ENCODE data around the gene JAG1.
"Not testable (repeated sequence)": the region's sequence is repeated elsewhere in the genome, so short reads cannot be mapped to it uniquely, and the experiment has no call there.

JAG1 gene

DNA sequence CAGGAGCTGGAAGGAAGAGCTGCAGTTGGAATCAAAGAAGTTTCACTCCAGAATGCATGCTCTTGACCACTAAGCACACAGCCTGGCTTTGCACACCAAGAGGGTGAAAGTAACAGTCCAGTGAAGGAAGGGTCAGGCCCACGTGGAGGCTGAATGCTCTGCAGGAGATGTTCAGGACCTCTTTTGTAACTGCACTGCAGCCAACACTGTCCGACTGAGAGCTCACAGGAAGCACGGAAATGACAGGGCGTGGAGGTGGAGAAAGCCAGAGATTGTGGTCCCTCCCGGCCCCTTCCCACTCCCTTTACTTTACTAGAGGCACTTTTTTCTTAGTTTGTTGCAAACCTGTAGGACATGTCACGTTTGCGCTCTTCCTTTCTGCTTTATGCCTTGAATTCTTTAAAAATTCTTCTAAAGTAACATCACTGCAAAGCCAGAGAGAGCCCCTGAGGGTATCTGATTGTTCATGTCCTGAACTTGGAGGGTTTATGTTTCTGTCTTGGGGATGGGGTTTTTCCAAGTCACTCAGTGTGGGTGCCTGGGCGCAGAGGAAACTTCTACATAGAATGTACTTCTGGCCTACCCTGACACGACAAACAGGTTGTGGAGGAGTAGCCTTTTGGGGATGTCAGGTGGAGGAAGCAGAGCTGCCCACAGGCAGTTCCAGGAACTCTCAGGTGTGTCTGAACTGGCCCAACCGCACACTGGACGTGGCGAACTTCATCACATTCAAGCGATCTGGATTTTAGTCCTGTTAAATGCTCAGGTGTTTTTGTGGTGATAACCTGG lies 40.9 kb downstream of the JAG1 start:
- in situ Hi-C loops (cut with MboI; ENCODE audit: low pct_unique_long_range_greater_than_20kb, low sequenced_read_pairs) = no loop called here
- DNase-seq = no peak

DNA sequence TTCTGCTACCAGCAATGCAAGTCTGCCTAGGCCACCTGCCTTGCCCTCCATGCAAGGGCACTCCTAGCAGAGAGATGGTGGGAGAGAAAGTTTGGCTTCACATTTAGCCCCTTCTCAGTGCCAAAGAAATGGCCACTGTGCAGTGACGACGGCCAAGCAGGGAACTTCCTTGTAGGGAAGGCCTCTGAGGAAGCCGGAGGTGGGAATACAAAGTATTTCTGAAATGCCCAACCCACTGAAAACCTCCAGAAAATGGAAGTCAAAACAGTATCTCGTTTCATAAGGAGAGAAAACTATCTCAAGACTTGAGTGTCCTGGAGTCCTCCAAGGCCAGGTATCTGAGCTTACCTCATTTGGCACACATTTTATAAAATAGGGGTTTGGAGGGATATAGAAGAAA lies 42.7 kb downstream of the JAG1 start:
- DNase-seq = no peak
- in situ Hi-C loops (cut with MboI; ENCODE audit: low pct_unique_long_range_greater_than_20kb, low sequenced_read_pairs) = no loop called here

DNA sequence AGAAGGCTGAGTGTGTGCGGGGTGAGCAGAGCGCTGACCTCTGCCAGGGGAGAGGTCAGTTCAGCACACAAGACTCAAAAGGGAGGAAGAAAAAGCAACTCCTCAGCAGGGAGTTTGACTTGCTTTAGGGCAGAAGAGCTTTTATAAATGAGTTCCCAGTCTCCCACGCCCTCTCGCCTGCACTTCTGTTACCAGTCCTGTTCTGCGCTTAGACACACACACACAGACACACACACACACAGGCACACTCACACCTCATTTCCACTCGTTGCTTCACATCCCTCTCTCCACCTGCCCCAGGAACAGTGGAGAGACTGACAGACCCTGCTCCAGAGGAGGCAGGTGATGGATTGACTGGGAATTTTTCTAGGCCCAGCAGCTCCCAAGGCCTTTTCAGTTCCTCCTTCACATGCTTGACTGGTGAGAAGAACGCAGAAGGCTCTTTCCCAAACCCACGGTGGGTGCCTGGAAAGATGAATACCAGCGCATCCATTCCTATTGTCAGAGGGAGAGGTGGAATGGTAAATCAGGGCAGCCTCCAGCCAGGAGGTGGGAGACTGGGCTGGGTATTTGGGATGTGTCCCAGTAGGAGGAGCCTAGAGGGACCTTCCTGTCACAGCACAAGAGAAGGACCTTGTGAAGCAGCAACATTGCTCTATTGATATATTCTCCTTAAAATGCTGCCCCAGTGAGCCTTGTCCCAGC lies 43.7 kb downstream of the JAG1 start:
- no peak for DNase-seq
- in situ Hi-C loops (cut with MboI; ENCODE audit: low pct_unique_long_range_greater_than_20kb, low sequenced_read_pairs) = no loop called here

DNA sequence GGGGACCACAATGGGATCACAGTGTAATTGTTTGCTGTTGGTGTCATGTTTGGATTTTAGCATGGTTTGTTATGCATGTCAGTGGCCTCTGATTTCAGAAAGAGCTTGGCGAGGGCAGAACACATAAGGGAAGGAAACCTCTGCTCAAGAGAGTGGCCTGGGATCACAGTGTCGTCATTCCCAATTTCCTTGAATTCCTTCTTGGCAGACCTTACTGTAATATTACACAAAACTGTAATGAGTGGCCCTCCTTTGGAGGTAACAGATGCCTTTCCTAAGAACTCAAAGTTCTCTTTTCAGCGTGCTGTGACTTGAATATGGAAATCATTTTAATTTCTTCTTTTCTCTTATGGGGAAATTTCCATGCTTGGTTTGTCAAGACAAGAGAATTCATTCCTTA lies 46.9 kb downstream of the JAG1 start:
- DNase-seq = no peak

DNA sequence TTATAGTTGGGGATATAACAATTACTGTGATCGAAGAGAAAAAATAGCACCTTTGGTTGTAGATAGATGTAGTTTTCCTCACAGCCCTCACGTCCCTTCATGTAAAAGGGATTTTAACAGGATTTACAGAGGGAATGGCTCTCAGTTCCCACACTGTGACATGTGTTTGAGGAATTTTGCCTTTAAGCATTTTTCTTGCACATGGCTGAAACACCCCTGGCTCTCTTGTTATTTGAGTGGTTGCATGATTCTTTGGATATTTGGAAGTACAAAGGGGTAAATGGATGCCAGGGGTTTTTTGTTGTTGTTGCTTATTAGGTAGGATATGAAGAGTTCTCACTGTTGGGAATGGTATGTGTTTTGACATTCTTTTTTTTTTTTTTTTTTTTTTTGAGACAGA lies 48.2 kb downstream of the JAG1 start:
- no peak for DNase-seq
- in situ Hi-C loops (cut with MboI; ENCODE audit: low pct_unique_long_range_greater_than_20kb, low sequenced_read_pairs) = no loop called here

More for the DNA sequence above, 46.9 kb downstream of the JAG1 start:
- in situ Hi-C loops (cut with MboI; ENCODE audit: low pct_unique_long_range_greater_than_20kb, low sequenced_read_pairs) = no loop called here

DNA sequence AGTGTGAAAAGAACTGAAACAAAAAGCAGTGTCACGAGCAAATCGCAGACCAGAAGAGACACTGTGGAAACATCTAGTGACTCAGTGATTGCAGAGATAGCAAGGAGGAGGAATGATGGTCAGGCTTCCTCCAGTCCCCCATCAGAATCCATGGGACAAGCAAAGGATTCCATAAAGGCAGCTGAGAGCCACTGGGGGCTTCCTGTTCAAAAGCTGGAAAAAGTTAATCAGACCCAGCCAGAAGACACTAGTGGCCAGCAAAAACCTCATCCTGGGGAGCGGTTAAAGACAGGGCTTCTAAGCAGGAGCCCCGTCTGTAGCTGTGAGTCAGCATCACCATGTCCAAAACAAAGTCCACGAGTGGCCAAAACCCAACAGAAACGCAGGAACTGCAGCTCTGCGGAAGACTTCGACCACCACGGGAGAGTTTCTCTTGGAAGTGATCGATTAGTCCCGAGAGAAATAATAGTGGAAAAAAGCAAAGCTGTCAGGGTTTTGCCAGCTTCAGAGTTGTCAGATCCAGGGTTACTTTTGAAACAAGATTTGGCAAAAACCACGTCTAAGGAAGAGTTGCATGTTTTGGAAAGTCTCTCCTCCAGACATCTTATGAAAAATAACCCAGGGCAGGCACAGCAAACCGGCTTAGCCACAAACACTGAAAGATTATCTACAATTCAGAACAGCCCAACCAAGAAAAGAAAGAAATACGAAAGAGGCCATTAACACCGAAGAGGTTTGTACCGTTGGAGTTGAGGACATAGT lies 51.0 kb downstream of the JAG1 start:
- DNase-seq = no peak
- in situ Hi-C loops (cut with MboI; ENCODE audit: low pct_unique_long_range_greater_than_20kb, low sequenced_read_pairs) = no loop called here

DNA sequence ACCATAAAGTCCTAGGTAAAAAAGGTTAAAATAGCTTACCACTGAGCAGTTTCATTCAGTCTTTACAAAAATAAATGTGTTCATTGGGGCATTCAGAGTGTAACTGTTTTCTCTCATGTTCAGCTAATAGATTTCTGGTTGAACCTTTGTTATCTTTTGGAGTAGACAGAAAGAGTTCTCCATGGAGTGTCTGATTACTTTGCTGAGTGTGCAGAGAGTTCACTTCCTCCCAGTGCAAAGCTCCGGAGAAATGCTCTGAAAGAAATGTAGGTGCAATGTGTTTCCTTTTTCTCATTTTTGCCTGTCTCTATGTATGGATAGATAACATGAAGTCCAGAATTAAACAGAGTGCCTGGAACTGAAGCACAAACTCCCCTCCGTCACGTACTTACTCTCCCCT lies 52.6 kb downstream of the JAG1 start:
- in situ Hi-C loops (cut with MboI; ENCODE audit: low pct_unique_long_range_greater_than_20kb, low sequenced_read_pairs) = no loop called here

DNA sequence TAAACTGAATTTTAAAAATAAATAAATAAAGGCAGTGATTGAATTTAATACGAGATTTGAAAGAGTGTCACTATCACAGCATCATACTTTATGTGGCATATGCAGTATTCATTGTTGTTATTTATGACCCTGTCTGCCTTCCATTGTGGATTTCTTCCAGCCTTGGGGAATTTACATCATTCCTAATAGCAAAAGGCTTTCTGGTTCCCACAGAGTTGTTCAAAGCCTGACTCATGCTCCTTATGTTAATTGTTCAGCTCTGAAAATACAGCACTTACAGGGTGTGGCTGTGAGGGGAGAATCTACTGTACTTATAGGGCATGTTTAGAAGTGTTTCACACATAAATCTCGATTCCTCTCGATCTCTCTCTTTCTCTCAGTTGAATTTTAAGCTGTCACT lies 54.4 kb downstream of the JAG1 start:
- DNase-seq = no peak
- in situ Hi-C loops (cut with MboI; ENCODE audit: low pct_unique_long_range_greater_than_20kb, low sequenced_read_pairs) = no loop called here

More for the DNA sequence above, 52.6 kb downstream of the JAG1 start:
- no peak for DNase-seq

DNA sequence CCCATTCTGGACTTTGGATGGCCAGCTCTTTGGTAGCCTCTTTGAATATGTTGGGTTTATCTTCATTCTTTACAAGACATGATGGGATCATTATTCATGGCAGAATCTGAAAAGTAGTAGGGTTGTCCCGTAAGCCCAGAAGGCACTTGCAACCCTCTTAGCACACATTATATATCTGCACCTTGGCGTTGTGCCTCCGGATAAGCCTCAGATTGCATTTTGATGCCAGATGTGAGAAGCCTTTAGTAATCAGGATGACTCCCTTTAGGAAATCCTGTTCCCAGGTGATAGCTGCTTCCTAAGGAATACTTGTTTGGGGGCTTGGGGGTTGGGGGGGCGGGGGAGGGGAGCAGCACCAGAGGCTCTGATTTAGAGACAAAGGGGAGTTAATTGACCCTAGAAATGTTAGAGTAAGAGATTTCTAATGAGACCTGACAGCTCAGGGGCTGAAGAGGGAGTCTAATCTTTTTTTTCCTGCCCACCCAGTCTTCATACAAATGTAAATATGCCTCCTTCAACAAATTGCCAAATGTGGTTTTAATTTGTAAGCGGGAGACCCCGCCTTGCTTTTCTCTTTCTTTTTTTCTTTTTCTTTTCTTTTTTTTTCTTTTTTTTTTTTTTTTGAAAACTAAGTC lies 55.1 kb downstream of the JAG1 start:
- no peak for DNase-seq
- in situ Hi-C loops (cut with MboI; ENCODE audit: low pct_unique_long_range_greater_than_20kb, low sequenced_read_pairs) = no loop called here

DNA sequence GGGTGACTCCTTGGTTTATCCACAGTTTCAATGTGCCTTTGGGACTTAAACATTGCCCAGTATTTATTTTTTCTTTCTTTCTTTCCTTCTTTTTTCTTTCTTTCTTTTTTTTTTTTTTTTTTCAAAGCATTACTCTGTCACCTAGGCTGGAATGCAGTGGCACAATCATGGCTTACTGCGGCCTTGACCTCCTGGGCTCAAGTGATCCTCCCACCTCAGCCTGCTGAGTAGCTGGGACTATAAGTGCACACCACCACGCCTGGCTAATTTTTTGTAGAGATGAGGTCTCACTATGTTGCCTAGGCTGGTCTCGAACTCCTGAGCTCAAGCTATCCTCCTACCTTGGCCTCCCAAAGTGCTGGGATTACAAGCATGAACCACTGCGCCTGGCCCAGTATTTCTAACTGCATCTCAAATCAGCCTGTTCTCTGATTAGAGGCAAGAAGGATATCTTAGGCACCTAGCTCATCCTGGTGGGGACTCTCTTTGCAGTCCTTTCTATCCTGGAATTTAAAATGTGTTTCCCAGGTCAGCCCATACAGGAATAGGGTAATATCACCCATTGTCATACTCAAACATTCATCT lies 56.2 kb downstream of the JAG1 start:
- in situ Hi-C loops (cut with MboI; ENCODE audit: low pct_unique_long_range_greater_than_20kb, low sequenced_read_pairs); DNase-seq: not testable (repeated sequence)

DNA sequence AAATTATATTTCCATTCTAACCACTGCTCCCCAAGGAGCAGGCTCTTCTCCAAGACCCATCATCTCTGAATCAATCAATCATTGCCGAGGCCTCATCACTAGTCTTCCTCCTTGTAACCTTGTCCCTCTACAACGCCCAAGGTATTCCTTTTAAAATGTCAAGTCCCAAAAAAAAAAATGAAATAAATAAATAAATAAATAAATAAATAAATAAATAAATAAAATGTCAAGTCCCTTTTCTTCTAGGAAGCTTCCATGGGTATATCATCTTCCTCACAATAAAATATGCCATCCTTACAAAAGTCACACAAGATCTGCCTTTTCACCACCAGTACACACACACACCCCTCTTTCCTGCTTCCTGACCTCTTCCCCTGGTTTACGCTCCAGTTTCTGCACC lies 57.6 kb downstream of the JAG1 start:
- in situ Hi-C loops (cut with MboI; ENCODE audit: low pct_unique_long_range_greater_than_20kb, low sequenced_read_pairs) = no loop called here
- DNase-seq = no peak

DNA sequence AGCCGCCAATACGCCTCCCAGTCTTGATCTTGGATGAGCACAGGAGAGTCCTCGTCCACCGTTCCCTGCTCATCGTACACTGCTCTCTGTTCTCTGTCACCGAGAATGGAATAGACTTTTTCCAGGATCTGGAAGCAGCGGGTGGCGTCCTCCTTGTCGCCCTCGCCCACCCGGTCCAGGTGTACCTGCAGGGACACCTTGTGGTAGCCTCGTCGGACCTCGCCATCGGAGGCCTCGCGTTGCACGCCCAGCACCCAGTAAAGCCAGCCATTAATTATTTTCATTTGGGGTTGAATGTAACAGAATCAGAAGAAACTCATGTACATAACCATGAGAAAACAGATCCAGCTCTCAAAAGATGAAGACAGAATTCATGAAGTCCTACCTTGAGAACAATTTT lies 59.9 kb downstream of the JAG1 start:
- in situ Hi-C loops (cut with MboI; ENCODE audit: low pct_unique_long_range_greater_than_20kb, low sequenced_read_pairs) = no loop called here
- no peak for DNase-seq

DNA sequence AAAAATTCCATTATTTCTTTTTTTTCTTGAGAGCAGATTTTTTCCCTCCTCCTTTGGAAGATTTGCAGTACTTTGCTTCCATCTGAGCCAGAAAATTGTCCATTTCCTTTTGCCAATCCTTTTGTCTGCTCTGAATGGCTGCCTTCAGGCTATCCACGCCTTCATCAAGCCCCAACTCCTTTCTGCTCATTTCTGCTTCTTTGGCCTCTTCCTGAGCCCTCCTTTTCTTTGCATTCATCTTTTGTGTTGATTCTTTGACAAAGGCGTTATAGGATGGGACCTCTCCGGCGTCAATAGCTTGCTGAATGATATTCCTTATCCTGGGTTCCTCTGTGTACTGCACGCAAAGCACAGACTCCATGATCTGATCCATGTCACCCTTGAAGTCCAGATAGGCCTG lies 60.4 kb downstream of the JAG1 start:
- DNase-seq; in situ Hi-C loops (cut with MboI; ENCODE audit: low pct_unique_long_range_greater_than_20kb, low sequenced_read_pairs): not testable (repeated sequence)

DNA sequence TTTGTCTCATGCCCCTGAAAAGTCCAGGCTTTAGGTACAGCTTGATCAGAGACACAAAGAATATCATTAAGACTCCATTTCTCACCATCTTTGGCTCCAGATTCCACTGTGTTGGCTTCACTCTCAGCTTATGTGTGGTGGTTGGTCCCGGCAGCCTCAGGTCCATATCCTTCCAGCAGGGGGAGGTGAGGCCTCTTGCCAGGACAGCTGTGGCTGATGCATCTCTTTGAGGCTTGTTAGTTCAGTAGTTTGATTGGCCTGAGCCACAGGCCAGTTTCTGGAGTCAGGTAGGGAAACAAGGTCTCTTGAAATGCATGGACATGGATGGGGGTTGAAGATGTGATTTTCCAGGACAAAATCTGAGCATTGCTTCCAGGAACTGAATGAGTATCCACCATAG lies 62.4 kb downstream of the JAG1 start:
- in situ Hi-C loops (cut with MboI; ENCODE audit: low pct_unique_long_range_greater_than_20kb, low sequenced_read_pairs) = no loop called here
- DNase-seq = no peak

DNA sequence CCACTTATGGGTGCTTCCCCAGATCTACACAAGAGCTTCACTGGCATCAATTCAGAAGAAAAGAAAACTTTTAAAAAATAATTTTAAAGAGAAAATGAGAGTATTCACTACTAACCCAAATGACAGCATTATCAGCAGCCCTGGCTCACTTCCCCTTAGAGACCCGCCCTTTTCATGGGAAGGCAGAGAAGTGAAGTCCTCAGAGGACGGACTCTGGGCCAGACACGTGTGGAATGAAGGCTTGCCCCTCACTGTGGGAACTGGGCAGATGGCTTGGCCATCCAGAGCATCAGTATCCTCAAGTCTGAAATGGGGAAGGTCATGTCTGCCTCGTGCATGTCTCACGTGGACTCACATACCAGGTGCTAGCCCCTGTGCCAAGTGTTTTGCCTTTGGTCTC lies 63.5 kb downstream of the JAG1 start:
- in situ Hi-C loops (cut with MboI; ENCODE audit: low pct_unique_long_range_greater_than_20kb, low sequenced_read_pairs) = no loop called here
- DNase-seq = no peak

DNA sequence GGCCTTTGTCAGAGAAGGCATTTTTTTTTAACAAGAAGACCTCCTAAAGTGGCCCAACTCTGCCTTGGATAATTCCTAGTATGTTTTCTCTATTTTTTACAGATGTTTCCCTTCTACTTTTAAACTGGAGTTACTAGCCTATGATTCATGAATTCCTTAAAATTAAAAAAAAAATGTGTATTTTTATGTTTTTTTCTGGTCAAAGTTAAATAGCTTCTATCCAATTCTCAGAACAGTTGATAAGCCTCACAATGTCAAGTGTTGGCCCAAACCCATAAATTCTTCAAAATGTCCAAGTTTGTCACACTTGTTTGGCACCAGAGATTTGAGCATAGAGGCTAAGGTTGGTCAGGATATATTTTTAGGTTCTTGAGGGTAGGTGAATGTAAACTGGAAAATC lies 64.0 kb downstream of the JAG1 start:
- DNase-seq = no peak
- in situ Hi-C loops (cut with MboI; ENCODE audit: low pct_unique_long_range_greater_than_20kb, low sequenced_read_pairs) = no loop called here

DNA sequence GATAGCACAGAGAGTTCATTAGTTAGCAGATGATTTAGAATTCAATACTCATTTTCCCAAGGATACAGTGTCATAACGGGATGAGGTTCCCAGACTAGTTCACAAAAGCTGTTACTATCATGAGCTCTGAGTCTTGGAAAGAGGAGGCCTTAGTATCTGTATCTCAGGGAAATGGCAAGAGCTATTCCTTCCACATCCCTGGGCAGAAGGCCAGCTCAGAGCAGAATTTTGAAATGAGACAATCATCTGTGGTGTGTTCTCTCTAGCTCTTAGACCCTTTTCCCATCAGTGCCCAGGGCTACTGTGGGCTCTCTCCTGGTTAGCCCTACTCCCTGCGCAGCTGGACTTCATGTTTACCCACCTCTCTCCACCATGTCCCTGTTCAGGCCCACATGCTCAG lies 64.5 kb downstream of the JAG1 start:
- no peak for DNase-seq
- in situ Hi-C loops (cut with MboI; ENCODE audit: low pct_unique_long_range_greater_than_20kb, low sequenced_read_pairs) = no loop called here

DNA sequence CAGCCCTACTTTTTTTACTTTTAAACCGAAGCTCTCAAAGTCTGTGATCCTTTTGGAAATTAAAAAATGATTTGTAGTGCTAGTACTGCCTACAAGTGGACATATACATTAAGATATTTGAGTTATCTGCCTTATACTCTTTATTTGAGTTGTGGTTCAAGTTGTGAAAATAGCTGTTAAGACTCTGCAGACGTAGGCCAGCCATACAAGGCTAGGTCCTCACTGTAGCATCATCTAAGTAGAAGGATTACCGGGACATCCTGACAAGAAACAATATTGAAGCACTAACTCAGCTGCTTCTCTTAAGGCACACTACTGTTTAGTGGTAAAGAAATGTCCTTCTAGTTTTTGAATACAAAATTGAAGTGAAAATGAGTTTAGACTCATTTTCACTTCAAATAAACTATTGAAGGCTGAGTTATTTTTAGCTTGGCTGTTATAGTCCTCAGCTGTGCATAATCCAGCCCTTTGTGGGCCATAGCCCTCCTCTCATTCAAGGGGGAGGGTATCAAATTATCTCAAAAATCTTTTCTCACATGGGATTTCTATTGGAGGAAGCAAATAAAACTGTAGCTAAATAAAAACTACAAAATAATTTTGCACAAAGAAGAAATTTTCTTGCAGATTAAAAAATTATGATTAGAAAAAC lies 68.1 kb downstream of the JAG1 start:
- in situ Hi-C loops (cut with MboI; ENCODE audit: low pct_unique_long_range_greater_than_20kb, low sequenced_read_pairs) = no loop called here
- DNase-seq = no peak

DNA sequence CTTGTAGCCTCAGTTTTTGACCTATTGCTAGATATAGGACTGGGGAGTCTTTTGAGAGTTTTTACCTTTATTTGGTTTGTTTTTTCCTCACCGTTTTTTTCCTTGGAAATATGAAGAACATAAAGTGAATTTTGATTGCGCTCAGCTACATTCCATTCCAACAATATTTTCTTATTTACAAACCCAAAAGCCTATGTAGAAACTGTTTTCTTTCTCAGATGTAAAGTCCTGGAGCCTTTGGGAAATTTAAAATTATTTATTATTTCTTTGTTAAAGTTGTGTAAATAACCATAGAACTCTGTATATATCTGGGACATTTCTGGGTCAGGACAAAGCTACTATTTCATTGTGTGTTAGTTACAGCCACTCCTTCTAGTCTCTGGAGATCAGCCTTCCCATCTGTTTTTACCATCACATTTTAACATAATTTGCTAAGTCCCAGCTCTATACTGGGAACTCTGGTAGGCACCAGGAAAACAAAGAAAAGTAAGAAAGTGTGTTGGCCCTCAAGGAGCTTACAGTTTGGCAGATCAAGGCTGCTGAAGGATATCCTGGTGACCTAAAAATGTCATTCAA lies 68.8 kb downstream of the JAG1 start:
- no peak for DNase-seq
- in situ Hi-C loops (cut with MboI; ENCODE audit: low pct_unique_long_range_greater_than_20kb, low sequenced_read_pairs) = no loop called here
